Right lobe of liver (tissue), 6 donors: ENCODE results near the gene KRTAP19-5. TPM values are rescaled to one million over a fixed set of nuclear protein-coding genes. Genes with fewer than 3 reads are reported as not detected.

ENCODE experiments used
- ATAC-seq, 4 donors: fragments of 200-7000 bp; cut with Tn5 transposase; one replicate each; pipeline ENCODE4 v1.9.1; 2020; ENCODE audit warnings: mild to moderate bottlenecking in 4 of 4, moderate library complexity in 4 of 4
- DNase-seq, 3 donors: peaks; one replicate each; pipeline ENCODE4 v3.0.0-alpha.2; 2020
- H3K27ac ChIP-seq, 3 donors: fragments of 200-600 bp; one replicate each; pipeline ENCODE4 v1.8.0; 2022
- H3K27me3 ChIP-seq, 2 donors: fragments of 200-600 bp; one replicate each; pipeline ENCODE4 v1.8.0; 2022
- H3K36me3 ChIP-seq, 4 donors: fragments of 200-600 bp; sonication (generic) in 1 of 4; one replicate each; pipeline versions ENCODE4 v1.5.1 to v1.8.0; 2017 to 2022; ENCODE audit warnings: control low read depth in 1 of 4
- H3K4me1 ChIP-seq, 4 donors: fragments of 200-600 bp; sonication (generic) in 1 of 4; one replicate each; pipeline versions ENCODE4 v1.5.1 to v1.8.0; 2017 to 2022; ENCODE audit warnings: control low read depth in 1 of 4
- H3K4me3 ChIP-seq, 3 donors: fragments of 200-600 bp; one replicate each; pipeline ENCODE4 v1.8.0; 2022
- H3K9me3 ChIP-seq, 4 donors: fragments of 200-600 bp; sonication (generic) in 1 of 4; one replicate each; pipeline versions ENCODE4 v1.5.1 to v1.8.0; 2017 to 2022; ENCODE audit warnings: control low read depth in 1 of 4
- CTCF ChIP-seq, 4 donors: fragments of 200-600 bp in 3 of 4; fragments of 450-650 bp in 1 of 4; IDR thresholded peaks; one replicate each; pipeline versions ENCODE4 v1.5.1 to v1.8.0; 2016 to 2022; ENCODE audit warnings: antibody characterized with exemption in 4 of 4, mild to moderate bottlenecking in 2 of 4
- POLR2A ChIP-seq: fragments of 450-650 bp; IDR thresholded peaks from one replicate; pipeline ENCODE4 v1.6.1; 2017; ENCODE audit warnings: antibody characterized with exemption, mild to moderate bottlenecking
- WGBS: methylation state at CpG from one replicate; pipeline ENCODE4 v1.1.6; 2018; ENCODE audit warnings: low coverage, low lambda C conversion rate; ENCODE audit not compliant: insufficient coverage; ENCODE audit errors: missing lambda C conversion rate; 5-methylcytosine and 5-hydroxymethylcytosine counted together
- intact Hi-C, 2 donors: fragments of 100-400 bp; cut with DNase I; formaldehyde crosslinking; loops; one replicate each; pipeline versions ENCODE4 v1.11.2 to v1.14.1; 2022
- small RNA-seq, 2 experiments: library from RNA; depleted of rRNA; stranded (forward); fragments of <200 nt; gene quantifications; one replicate each; pipeline ENCODE3, GENCODE V24; 2016
- total RNA-seq, 6 experiments: library from RNA; depleted of rRNA in 2 of 6; stranded (reverse); fragments of >200 nt in 2 of 6; fragmentation: NEBNext Ultra II Directional in 3 of 6; extraction: Animal tissue kit (Norgen Biotek cat#: 25700) in 3 of 6; gene quantifications; one replicate each; pipeline versions ENCODE4 v1.1.0 to v1.2.4, GENCODE V29; 2016 to 2023
- donor health status: DM: no; HTN: yes; CAD: no.
- donor health status: DM: no; HTN: no; CAD: no.
- donor health status: DM: no; HTN: no; CAD: no.
- donor health status: DM: no; HTN: yes; CAD: no.
- donor health status: DM: no; HTN: yes; CAD: no.

Gene KRTAP19-5
- total RNA-seq, 6 experiments from 2014 or later, result not detected

GRCh38 chr21:30468900-30469714 is 32.8 kb downstream of the KRTAP19-5 start:
- TF ChIP-seq POLR2A (no peak), CTCF (IDR thresholded peaks at IDR 0.05) (no peak)
- Histone ChIP-seq H3K27me3 (no peaks in the 10 kb centered on the region), H3K36me3 (no peaks in the 10 kb centered on the region), H3K4me1 (no peaks in the 10 kb centered on the region), H3K9me3 (no peaks in the 10 kb centered on the region), H3K27ac (no peak overlapping the region), H3K4me3 (no peak overlapping the region)
- intact Hi-C loops, result no loop called here
- WGBS, result 34% methylated on average over 6 of the region's 6 CpGs
- ATAC-seq (no peak), DNase-seq (no peak)

- Histone ChIP-seq H3K27ac (no peak overlapping the region), H3K9me3 (no peaks in the 10 kb centered on the region), H3K36me3 (no peaks in the 10 kb centered on the region), H3K27me3 (no peaks in the 10 kb centered on the region), H3K4me3 (no peak overlapping the region), H3K4me1 (no peaks in the 10 kb centered on the region)
- 34% methylated on average over 3 of the region's 3 CpGs for WGBS
- DNase-seq, result no peak
- intact Hi-C loops, result no loop called here
- no peak for ATAC-seq
- no peak for TF ChIP-seq POLR2A
- TF ChIP-seq CTCF (IDR thresholded peaks at IDR 0.05), result peak in 1 of 4 donors; percentile 43
Observed at GRCh38 chr21:30463713-30464112, 38.2 kb downstream of the KRTAP19-5 start.

Small RNAs within 50 kb of the gene (small RNA-seq; reads per million reads assigned to genes)
- gene AP000567.1 (0 reads per million in 2 experiments), gene KRTAP19-10P (0 reads per million in 2 experiments), gene KRTAP19-11P (0 reads per million in 2 experiments), gene KRTAP19-9P (0 reads per million in 2 experiments)

Other genes with a start within 250 kb of the KRTAP19-5 start
- gene KRTAP24-1, start 219.2 kb downstream of the KRTAP19-5 start, total RNA-seq, result not detected
- gene KRTAP25-1, start 212.6 kb downstream of the KRTAP19-5 start, total RNA-seq, result not detected
- not detected for gene KRTAP26-1, start 181.8 kb downstream of the KRTAP19-5 start, total RNA-seq
- not detected for gene KRTAP27-1, start 164.4 kb downstream of the KRTAP19-5 start, total RNA-seq
- not detected for gene KRTAP23-1, start 153.5 kb downstream of the KRTAP19-5 start, total RNA-seq
- gene KRTAP13-2, start 129.9 kb downstream of the KRTAP19-5 start, total RNA-seq, result not detected
- gene KRTAP13-1, start 106.1 kb downstream of the KRTAP19-5 start, total RNA-seq, result not detected
- not detected for gene KRTAP13-3, start 76.2 kb downstream of the KRTAP19-5 start, total RNA-seq
- gene KRTAP13-4, start 71.9 kb downstream of the KRTAP19-5 start, total RNA-seq, result not detected
- gene KRTAP15-1, start 61.9 kb downstream of the KRTAP19-5 start, total RNA-seq, result not detected
- gene KRTAP19-1, start 21.8 kb downstream of the KRTAP19-5 start, total RNA-seq, result not detected
- gene KRTAP19-2, start 14.7 kb downstream of the KRTAP19-5 start, total RNA-seq, result not detected
- gene KRTAP19-3, start 10.1 kb downstream of the KRTAP19-5 start, total RNA-seq, result not detected
- not detected for gene KRTAP19-4, start 5.0 kb downstream of the KRTAP19-5 start, total RNA-seq
- not detected for gene KRTAP19-6, start 39.7 kb upstream of the KRTAP19-5 start, total RNA-seq
- gene KRTAP19-7, start 59.2 kb upstream of the KRTAP19-5 start, total RNA-seq, result not detected
- not detected for gene KRTAP22-2, start 88.3 kb upstream of the KRTAP19-5 start, total RNA-seq
- not detected for gene KRTAP6-3, start 90.3 kb upstream of the KRTAP19-5 start, total RNA-seq
- gene KRTAP6-2, start 96.8 kb upstream of the KRTAP19-5 start, total RNA-seq, result not detected
- gene KRTAP22-1, start 98.9 kb upstream of the KRTAP19-5 start, total RNA-seq, result not detected
- gene KRTAP6-1, start 111.8 kb upstream of the KRTAP19-5 start, total RNA-seq, result not detected
- not detected for gene KRTAP20-1, start 114.3 kb upstream of the KRTAP19-5 start, total RNA-seq
- gene KRTAP20-4, start 118.5 kb upstream of the KRTAP19-5 start, total RNA-seq, result not detected
- not detected for gene KRTAP20-2, start 133.1 kb upstream of the KRTAP19-5 start, total RNA-seq
- not detected for gene KRTAP20-3, start 140.7 kb upstream of the KRTAP19-5 start, total RNA-seq
- gene KRTAP21-3, start 216.6 kb upstream of the KRTAP19-5 start, total RNA-seq, result not detected
- not detected for gene KRTAP21-2, start 245.1 kb upstream of the KRTAP19-5 start, total RNA-seq